ENCODE data around the gene RAB6B.

DNA sequence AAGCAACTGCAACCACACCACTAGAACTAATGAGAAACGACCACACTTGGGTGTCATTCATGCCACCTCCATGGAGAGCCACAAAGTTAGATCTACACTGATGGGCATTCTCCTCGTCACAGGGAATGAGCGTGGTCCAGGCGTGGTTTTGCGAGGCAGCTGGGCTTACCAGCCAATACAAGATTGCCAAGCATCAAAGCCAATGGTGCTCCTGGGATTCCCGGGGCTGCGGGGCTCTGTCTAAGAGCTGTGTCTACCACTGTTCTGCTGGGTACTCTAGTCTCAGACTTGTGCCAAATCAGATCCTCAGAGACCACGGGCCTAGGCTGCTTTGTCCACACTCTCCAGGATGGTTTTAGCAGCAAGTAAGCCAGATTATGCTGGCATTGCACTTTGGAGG, 43.8 kb downstream of the RAB6B start:
- no peak for TF ChIP-seq CTCF (conservative IDR thresholded peaks at IDR 0.05 in 1 of 2, IDR thresholded peaks at IDR 0.05 in 1 of 2; ENCODE audit: extremely low read depth in 1 of 2, insufficient read depth in 1 of 2, low read depth in 1 of 2, low read length in 2 of 2)
- no peak for TF ChIP-seq EZH2 (IDR thresholded peaks at IDR 0.05; ENCODE audit: borderline replicate concordance, low read length)

Measured in mammary epithelial cell (primary cell).